ENCODE measurements around the gene SNX8.
"Not testable (repeated sequence)": the region's sequence is repeated elsewhere in the genome, so short reads cannot be mapped to it uniquely, and the experiment has no call there.

The SNX8 gene

DNA sequence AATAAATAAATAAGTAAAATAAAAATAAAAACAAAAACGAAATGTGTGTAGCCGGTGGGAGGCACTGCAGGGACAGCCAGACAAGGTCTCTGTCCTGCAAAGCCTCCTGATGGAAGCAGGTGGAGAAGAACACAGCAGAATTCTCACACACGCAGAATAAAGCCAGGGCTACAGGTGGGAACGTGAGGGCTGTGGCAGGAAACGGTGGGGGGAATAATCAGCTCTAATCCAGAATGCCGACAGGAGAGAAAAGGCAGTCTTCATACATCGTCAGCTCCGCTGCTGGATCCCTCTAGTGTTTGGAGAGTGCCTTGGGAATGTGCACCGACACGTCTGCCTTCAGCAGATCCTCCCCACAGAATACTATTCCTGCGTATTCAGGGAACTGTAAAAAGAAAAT lies 6.8 kb upstream of the SNX8 start:
- no peak for DNase-seq (ENCODE audit: extremely low read depth, low read depth)
- peak; percentile 19 for TF ChIP-seq CTCF (IDR thresholded peaks at IDR 0.05; ENCODE audit: low read depth, low read length)

- TF ChIP-seq CTCF (IDR thresholded peaks at IDR 0.05; ENCODE audit: low read depth, low read length): no peak
- DNase-seq (ENCODE audit: extremely low read depth, low read depth): no peak
These were observed 3.5 kb upstream of the SNX8 start for GRCh38 chr7:2317556-2318293.

GRCh38 chr7:2316578-2316977 lies 2.3 kb upstream of the SNX8 start:
- TF ChIP-seq CTCF (IDR thresholded peaks at IDR 0.05; ENCODE audit: low read depth, low read length): no peak
- no peak for DNase-seq (ENCODE audit: extremely low read depth, low read depth)

DNA sequence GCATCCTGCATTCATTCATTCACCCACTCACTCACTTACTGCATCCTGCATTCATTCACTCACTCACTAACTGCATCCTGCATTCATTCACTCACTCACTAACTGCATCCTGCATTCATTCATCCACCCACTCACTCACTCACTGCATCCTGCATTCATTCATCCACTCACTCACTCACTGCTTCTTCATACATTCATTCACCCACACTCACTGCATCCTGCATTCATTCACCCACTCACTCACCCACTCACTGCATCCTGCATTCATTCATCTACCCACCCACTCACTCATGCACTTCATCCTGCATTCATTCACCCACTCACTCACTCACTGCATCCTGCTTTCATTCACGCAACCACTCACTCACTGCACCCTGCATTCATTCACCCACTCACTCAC lies 1.5 kb upstream of the SNX8 start:
- TF ChIP-seq CTCF (IDR thresholded peaks at IDR 0.05; ENCODE audit: low read depth, low read length): no peak
- no peak for DNase-seq (ENCODE audit: extremely low read depth, low read depth)

DNA sequence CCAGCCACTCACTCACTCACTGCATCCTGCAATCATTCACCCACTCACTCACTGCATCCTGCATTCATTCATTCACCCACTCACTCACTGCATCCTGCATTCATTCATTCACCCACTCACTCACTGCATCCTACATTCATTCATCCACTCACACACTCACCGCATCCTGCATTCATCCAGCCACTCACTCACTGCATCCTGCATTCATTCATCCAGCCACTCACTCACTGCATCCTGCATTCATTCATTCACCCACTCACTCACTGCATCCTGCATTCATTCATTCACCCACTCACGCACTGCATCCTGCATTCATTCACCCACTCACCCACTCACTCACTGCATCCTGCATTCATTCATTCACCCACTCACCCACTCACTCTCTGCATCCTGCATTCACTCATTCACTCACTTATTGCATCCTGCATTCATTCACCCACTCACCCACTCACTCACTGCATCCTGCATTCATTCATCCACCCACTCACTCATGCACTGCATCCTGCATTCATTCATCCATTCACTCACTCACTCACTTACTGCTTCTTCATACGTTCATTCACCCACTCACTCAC lies 802 bp upstream of the SNX8 start:
- DNase-seq (ENCODE audit: extremely low read depth, low read depth): not testable (repeated sequence)

- no peak for TF ChIP-seq CTCF (IDR thresholded peaks at IDR 0.05; ENCODE audit: low read depth, low read length)
- no peak for DNase-seq (ENCODE audit: extremely low read depth, low read depth)
These were observed 612 bp downstream of the SNX8 start for GRCh38 chr7:2313450-2314208.

- no peak for DNase-seq (ENCODE audit: extremely low read depth, low read depth)
- no peak for TF ChIP-seq CTCF (IDR thresholded peaks at IDR 0.05; ENCODE audit: low read depth, low read length)
These were observed 1.8 kb downstream of the SNX8 start for GRCh38 chr7:2312267-2312929.

Data from AG09319 (cell line).